ENCODE results near the gene JPH3.

The JPH3 gene

DNA sequence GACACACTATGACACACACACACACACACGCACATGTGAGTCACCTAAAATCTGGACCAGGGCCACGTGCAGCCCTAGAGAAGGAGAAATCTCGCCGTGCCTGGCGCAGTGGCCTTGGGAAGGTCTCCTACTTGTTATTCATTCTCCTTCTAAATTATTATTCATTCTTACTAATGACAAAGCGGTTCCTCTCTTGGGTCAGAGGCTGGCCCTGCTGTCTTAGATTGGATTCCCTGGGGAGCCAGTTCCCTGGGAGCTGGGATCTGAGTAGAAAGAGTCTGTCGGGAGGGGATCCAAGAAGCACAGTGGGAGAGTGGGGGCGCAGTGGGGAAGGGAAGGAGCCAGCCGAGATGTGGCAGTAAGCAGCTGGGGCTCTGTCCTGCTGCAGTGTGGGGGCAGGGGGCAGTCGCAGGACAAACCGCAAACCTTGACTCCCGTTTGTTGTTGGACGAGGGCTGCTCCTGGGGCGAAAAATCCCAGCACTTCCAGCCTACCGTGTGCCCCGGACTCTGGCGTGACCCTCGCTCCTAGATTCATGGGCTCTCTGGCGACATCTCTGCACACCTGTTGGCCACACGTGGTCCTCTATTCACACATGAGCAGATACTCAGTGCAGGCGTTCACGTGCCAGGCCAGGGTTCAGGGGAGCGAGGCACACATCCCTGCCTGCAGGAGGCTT lies 18.7 kb upstream of the JPH3 start:
- TF ChIP-seq GATA3 (IDR thresholded peaks at IDR 0.05; ENCODE audit: low read depth, low read length), result no peak
- TF ChIP-seq GATA2 (IDR thresholded peaks at IDR 0.05; ENCODE audit: low read depth, low read length), result no peak

DNA sequence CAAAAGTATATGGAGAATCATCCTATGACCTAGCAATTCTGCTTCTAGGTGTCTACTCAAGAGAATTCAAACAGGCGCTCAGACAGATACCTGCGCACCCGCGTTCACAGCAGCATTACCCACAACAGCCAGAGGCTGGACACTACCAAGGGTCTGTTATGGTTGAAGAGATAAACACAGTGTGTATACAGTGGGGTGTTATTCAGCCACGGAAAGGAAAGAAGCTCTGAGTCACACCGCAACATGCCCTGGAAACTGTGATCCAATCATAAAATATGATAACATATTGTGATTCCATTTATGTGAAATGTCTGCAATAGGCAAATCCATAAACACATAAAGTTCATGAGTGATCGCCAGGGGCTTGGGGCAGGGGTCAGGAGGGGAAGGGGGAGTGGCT lies 18.0 kb upstream of the JPH3 start:
- no peak for TF ChIP-seq GATA2 (IDR thresholded peaks at IDR 0.05; ENCODE audit: low read depth, low read length)
- no peak for TF ChIP-seq GATA3 (IDR thresholded peaks at IDR 0.05; ENCODE audit: low read depth, low read length)

DNA sequence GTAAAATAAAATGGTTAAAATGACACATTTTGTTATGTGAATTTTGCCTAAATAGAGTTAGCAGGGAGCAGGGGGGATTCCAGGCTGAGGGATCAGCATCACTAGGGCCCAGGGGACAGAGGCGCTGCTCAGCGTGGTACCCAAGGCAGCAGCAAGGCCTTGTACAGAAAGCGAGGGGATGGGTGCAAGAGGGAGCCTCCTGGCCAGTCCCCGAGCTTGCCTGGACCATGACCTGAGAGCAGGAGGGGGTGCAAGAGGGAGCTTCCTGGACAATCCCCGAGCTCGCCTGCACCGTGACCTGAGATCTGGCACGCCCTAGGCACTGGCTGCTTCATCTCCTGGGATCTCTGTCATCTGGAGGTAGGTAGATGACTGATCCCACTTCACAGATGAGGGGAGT lies 17.3 kb upstream of the JPH3 start:
- TF ChIP-seq GATA3 (IDR thresholded peaks at IDR 0.05; ENCODE audit: low read depth, low read length), result no peak
- TF ChIP-seq GATA2 (IDR thresholded peaks at IDR 0.05; ENCODE audit: low read depth, low read length), result no peak

DNA sequence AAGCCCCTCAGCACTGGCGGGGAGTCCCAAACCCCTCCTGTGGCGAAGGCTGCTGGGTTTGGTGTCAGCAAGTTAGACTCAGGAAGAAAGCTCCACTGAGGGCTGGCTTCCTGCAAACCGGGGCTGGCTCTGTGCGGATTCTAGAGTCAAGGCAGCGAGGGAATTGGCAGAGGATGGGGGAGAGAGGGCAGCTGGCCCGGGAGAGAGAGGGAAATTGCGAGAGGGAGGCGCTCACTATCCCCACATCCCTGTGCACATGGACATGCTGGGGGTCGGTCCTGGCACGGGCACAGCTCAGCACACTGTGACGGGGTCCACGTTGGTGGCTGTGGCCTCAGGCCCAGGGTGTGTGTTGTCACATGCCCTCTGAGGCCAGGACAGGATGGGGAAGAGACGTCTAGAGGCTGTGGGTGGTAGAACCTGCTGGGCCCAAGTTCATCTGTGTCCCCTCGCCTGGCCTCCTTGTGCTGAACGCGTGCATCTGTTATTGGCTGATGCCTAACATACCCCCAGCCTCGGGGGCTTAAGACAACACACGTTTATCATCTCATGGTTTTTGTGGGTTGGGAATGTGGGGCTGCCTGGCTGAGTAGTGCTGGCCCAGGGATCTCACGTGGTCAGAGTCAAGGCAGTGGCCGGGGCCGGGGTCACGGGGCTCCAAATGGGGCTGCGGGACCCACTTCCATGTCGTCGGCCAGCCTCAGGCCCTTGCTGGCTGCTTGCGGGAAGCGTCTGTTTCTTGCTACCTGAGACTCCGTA lies 16.7 kb upstream of the JPH3 start:
- TF ChIP-seq GATA3 (IDR thresholded peaks at IDR 0.05; ENCODE audit: low read depth, low read length) (no peak), GATA2 (IDR thresholded peaks at IDR 0.05; ENCODE audit: low read depth, low read length) (no peak)

DNA sequence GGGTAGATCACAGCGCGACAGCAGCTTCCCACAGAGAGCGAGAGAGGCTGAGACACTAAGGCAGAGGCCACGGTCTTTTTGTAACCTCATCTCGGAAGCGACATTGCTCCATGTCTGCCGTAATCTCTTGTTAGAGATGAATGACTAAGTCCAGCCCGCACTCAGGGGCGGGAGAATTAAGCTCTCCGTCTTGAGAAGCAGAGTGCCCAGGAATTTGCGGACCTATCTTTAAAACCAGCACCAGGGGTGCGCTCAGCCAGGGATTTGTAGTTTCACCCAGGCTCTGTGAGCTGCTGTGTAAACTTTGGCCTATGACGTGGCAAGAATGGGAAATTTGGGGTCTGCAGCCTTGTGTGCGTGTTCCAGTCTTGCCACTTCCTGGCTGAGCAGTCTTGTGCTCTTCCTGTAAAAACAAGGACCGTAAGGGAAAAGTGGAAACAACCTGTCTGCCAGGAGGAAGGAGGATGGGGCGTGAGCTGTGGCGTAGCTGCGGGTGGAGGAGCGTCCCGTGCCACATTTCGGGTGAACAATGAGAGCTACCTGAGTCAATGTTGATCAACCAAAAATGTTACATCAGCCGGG lies 16.0 kb upstream of the JPH3 start:
- TF ChIP-seq GATA3 (IDR thresholded peaks at IDR 0.05; ENCODE audit: low read depth, low read length), result no peak
- TF ChIP-seq GATA2 (IDR thresholded peaks at IDR 0.05; ENCODE audit: low read depth, low read length), result no peak

DNA sequence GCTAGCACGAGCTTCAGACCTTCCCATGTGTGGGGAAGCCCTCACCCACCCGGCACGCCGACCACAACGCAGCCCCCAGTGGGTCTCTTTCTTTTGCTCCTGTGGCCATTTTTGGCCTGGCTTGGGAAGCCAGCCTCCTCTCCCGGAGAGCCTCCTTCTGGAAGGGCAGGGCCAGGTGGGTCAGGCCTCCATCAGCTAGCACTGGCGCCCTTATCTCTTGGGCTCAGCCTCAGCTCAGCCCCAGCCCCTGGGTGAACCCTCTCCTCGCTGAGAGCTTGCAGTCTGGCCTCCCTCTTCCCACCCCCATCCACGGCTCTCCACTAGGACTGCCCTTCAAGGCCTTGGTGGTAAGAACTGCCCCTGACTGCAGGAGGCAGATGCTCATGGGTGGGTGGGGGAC lies 14.7 kb upstream of the JPH3 start:
- no peak for TF ChIP-seq GATA2 (IDR thresholded peaks at IDR 0.05; ENCODE audit: low read depth, low read length)
- TF ChIP-seq GATA3 (IDR thresholded peaks at IDR 0.05; ENCODE audit: low read depth, low read length), result no peak

DNA sequence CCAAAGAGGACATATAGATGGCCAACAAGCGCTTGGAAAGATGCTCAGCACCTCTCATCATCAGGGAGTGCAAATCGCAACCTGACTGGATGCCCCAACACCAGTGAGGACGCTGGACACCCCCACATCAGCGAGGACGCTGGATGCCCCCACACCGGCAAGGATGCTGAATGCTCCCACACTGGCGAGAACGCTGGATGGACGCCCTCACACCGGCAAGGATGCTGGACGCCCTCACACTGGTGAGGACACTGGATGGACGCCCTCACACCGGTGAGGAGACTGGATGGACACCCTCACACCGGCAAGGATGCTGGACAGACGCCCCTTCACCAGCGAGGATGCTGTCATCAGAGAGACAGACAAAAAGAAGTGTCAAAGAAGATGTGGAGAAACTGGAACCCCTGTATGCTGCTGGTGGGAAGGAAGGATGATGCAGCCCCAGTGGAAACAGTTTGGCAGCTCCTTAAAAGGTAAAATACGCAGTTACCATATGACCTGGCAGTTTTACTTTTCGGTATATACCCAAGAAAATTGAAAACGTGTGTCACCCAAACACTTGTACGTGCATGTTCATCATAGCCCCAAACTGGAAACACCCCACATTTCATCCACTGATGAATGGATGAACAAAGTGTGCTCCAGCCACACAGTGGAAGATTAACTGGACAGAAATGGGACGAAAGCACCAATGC lies 10.1 kb upstream of the JPH3 start:
- TF ChIP-seq GATA3 (IDR thresholded peaks at IDR 0.05; ENCODE audit: low read depth, low read length), result no peak
- no peak for TF ChIP-seq GATA2 (IDR thresholded peaks at IDR 0.05; ENCODE audit: low read depth, low read length)

DNA sequence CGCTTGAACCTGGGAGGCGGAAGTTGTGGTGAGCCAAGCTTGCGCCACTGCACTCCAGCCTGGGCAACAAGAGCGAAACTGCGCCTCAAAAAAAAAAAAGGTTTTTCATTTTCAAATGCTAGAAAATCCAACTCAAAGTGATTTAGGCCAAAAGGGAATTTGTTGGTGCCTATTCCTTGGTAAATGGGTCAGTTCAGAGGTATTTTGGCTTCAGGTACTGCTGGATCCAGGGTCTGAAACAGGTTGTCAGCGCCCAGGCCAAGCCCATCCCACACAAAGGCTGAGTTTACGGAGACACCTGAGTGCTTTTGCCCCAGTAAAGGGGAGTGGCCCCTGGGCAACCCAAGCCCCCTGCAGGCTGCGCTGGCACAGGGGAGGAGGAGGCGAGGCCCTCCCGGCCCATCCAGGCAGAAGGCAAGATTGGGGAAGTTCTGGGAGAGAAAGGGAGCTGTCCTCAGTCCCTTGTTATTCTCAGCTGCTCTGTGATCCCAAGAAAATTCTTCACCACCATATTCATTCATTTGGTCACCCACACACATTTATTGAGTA lies 8.5 kb upstream of the JPH3 start:
- TF ChIP-seq GATA3 (IDR thresholded peaks at IDR 0.05; ENCODE audit: low read depth, low read length) (no peak), GATA2 (IDR thresholded peaks at IDR 0.05; ENCODE audit: low read depth, low read length) (no peak)

DNA sequence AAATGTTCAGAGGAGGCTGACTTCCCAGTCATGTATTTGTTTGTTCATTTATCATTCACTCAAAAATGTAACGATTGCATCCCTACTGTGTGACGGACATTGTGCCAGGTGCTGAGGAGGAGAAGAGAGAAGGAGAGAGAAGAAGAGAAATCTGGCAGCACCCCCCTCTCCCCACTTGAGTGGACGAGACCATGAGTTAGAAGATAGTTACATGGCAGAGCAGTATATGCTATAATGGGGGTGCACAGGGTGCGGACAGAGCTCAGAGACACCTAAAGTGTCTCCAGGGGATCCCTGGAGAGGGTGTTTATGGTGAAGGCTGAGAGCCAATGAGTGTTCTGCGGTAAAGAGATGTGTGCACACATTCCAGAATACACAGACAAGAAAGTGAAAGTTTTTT lies 6.6 kb upstream of the JPH3 start:
- TF ChIP-seq GATA3 (IDR thresholded peaks at IDR 0.05; ENCODE audit: low read depth, low read length), result no peak
- TF ChIP-seq GATA2 (IDR thresholded peaks at IDR 0.05; ENCODE audit: low read depth, low read length), result no peak

DNA sequence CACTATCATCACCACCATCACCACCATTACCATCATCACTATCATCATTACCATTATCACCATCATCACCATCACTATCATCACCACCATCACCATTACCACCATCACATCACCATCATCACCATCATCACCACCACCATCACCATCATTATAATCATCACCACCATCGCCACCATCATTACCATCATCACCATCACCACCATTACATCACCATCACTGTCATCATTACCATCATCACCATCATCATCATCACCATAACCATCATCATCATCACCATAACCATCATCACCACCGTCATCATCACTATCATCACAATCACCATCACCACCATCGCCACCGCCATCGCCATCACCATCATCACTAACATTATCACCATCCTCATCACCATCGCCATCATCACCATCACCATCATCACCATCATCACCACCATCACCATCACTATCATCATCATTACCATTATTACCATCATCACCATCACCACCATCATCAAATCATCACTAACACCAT lies 4.9 kb upstream of the JPH3 start:
- TF ChIP-seq GATA3 (IDR thresholded peaks at IDR 0.05; ENCODE audit: low read depth, low read length), result no peak

DNA sequence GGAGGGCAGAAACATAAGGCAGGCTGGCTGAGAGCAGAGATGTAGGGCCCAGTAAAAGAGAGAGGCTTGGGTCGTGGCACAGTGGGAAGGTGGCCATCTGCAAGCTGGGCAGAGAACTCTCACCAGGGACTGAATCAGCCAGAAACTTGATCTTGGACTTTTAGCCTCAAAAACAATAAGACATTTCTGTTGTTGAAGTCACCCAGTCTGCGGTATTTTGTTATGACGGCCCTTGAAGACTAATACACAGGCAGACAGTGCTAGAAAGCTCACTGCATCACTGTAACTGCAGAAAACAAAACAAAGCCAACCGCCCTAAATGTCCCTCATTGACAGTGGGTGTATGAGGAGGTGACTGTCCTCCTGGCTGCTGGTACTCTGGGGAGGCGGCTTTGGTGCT lies 3.9 kb upstream of the JPH3 start:
- TF ChIP-seq GATA2 (IDR thresholded peaks at IDR 0.05; ENCODE audit: low read depth, low read length), result no peak
- no peak for TF ChIP-seq GATA3 (IDR thresholded peaks at IDR 0.05; ENCODE audit: low read depth, low read length)

DNA sequence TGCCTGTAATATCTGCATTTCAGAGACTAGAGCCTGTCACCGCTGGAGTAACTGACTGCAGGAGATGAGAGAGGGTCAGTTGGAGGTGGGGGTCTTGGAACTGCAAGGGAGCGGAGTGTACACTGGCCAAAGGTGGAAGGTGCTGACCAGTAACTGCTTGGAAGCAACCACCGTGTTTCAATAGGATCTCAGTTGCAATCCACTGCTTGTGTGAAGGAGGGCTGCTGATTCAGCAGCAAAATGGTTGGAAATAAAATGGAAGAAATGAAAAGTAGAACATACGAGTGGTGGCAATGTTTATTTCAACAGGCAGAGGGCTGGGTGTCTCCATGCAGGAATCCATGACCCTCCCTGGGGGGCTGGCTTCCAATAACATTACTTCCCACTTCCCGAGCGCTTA lies 2.1 kb upstream of the JPH3 start:
- TF ChIP-seq GATA2 (IDR thresholded peaks at IDR 0.05; ENCODE audit: low read depth, low read length) (no peak), GATA3 (IDR thresholded peaks at IDR 0.05; ENCODE audit: low read depth, low read length) (no peak)

DNA sequence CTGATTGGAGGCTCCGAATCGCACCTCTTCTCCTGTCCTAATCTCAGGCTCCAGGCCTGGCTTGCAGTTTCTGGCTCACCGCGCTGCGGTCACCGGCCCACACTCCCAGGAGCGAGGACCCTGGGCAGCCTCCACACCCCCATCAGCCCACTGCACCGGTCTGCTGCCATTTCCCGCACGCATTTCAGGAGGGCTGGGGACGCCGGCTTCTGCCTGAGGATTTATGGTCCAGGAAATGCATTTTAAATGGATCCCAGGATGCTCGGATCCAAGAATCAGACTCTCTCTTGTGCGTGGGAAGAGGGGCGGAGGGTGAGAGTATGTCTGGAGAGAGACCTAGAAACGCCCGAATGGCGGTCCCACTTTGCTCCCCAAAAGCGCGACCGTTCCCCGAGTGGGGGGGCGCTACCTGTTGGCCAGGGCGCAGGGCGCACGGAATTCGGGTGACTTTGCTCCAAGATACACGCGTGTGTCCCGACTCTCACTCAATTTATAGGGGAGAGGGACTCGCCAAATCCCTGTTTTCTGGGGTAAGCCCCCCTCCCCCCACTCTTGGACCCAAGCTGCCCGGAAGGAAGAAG lies 817 bp upstream of the JPH3 start:
- no peak for TF ChIP-seq GATA2 (IDR thresholded peaks at IDR 0.05; ENCODE audit: low read depth, low read length)
- TF ChIP-seq GATA3 (IDR thresholded peaks at IDR 0.05; ENCODE audit: low read depth, low read length), result no peak

All from SH-SY5Y (cell line).